Esophagus muscularis mucosa (tissue), 3 donors: ENCODE results near the gene RNF225.

ENCODE experiments used
- CTCF ChIP-seq, 3 experiments: fragments of 200-600 bp in 2 of 3; fragments of 450-650 bp in 1 of 3; sonication (generic) in 2 of 3; IDR thresholded peaks; one replicate each; pipeline ENCODE4 v1.5.1; 2017 to 2019; ENCODE audit warnings: antibody characterized with exemption in 3 of 3, mild to moderate bottlenecking in 2 of 3, moderate library complexity in 1 of 3
- POLR2A ChIP-seq: fragments of 450-650 bp; IDR thresholded peaks from one replicate; pipeline ENCODE4 v1.6.1; 2017; ENCODE audit warnings: antibody characterized with exemption, moderate library complexity, mild to moderate bottlenecking, low read depth

GRCh38 chr19:58387338-58388174, 7.9 kb upstream of the RNF225 start:
- TF ChIP-seq CTCF (IDR thresholded peaks at IDR 0.05) (no peak), POLR2A (no peak)
